ENCODE results near the gene FOXF1. TPM values are rescaled to one million over a fixed set of nuclear protein-coding genes. Genes with fewer than 3 reads are reported as not detected.

Gene FOXF1
- total and polyA plus RNA-seq, 2 donors from 2014 or later = 0.57 to 0.67 TPM

DNA sequence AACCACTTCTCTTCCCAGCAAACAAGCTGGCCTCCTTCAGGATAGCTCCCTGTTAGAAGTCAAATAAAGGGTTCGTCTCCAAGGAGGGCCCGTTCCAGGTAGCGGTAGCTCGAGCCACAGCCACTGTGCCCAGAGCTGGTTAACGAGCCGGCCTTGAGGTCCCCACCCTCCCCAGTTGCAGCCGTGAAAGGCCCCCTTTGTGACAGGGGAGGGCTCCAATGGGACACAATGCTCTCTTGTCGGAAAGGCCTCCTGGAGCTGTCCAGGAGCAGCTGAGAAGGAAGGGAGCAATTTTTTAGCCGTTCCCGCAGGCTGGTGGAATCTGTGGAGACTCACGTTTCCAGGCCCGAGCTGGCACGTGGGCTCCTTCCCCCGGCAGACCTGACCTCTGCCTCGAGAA is 29.9 kb upstream of the FOXF1 start:
- DNase-seq (no peak), FAIRE-seq (no peak)
- H3K4me1 ChIP-seq (ENCODE audit: control insufficient read depth in 2 of 3, insufficient read depth in 2 of 3, low read depth in 1 of 3, low read length in 3 of 3) = no peaks in the 10 kb centered on the region
- TF ChIP-seq, protein P1, sequence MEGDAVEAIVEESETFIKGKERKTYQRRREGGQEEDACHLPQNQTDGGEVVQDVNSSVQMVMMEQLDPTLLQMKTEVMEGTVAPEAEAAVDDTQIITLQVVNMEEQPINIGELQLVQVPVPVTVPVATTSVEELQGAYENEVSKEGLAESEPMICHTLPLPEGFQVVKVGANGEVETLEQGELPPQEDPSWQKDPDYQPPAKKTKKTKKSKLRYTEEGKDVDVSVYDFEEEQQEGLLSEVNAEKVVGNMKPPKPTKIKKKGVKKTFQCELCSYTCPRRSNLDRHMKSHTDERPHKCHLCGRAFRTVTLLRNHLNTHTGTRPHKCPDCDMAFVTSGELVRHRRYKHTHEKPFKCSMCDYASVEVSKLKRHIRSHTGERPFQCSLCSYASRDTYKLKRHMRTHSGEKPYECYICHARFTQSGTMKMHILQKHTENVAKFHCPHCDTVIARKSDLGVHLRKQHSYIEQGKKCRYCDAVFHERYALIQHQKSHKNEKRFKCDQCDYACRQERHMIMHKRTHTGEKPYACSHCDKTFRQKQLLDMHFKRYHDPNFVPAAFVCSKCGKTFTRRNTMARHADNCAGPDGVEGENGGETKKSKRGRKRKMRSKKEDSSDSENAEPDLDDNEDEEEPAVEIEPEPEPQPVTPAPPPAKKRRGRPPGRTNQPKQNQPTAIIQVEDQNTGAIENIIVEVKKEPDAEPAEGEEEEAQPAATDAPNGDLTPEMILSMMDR (IDR thresholded peaks at IDR 0.05; ENCODE audit: borderline replicate concordance, extremely low read depth, insufficient read depth) = no peak
- H3K27ac ChIP-seq (ENCODE audit: low read depth in 2 of 2, low read length in 2 of 2) = no peak overlapping the region
- peaks cover 18% of the 10 kb centered on the region for H3K27me3 ChIP-seq (ENCODE audit: control insufficient read depth, insufficient read depth, low read length)
- intact Hi-C loops (cut with DNase I) = no loop called here
- peaks cover 0 to 8% (median 5%) of the 10 kb centered on the region in 3 donors for H3K9me3 ChIP-seq (ENCODE audit: control insufficient read depth in 2 of 3, insufficient read depth in 1 of 3, low read length in 3 of 3)
- H3K9ac ChIP-seq (ENCODE audit: low read length in 3 of 3) = no peak overlapping the region
- H3K4me3 ChIP-seq (ENCODE audit: low read length in 3 of 3) = no peak overlapping the region
- H3K36me3 ChIP-seq (ENCODE audit: control insufficient read depth in 2 of 3, insufficient read depth in 3 of 3, low read length in 3 of 3) = no peaks in the 10 kb centered on the region

- TF ChIP-seq, protein P1 (IDR thresholded peaks at IDR 0.05; ENCODE audit: borderline replicate concordance, extremely low read depth, insufficient read depth) = no peak
- Histone ChIP-seq H3K36me3 (ENCODE audit: control insufficient read depth in 2 of 3, insufficient read depth in 3 of 3, low read length in 3 of 3) (no peaks in the 10 kb centered on the region), H3K27me3 (ENCODE audit: control insufficient read depth, insufficient read depth, low read length) (peaks cover 18% of the 10 kb centered on the region), H3K4me3 (ENCODE audit: low read length in 3 of 3) (no peak overlapping the region), H3K9ac (ENCODE audit: low read length in 3 of 3) (no peak overlapping the region), H3K9me3 (ENCODE audit: control insufficient read depth in 2 of 3, insufficient read depth in 1 of 3, low read length in 3 of 3) (peaks cover 0 to 8% (median 5%) of the 10 kb centered on the region in 3 donors), H3K27ac (ENCODE audit: low read depth in 2 of 2, low read length in 2 of 2) (no peak overlapping the region), H3K4me1 (ENCODE audit: control insufficient read depth in 2 of 3, insufficient read depth in 2 of 3, low read depth in 1 of 3, low read length in 3 of 3) (no peaks in the 10 kb centered on the region)
- intact Hi-C loops (cut with DNase I) = no loop called here
- FAIRE-seq (no peak), DNase-seq (no peak)
Measured at GRCh38 chr16:86481607-86482006, 28.7 kb upstream of the FOXF1 start.

DNA sequence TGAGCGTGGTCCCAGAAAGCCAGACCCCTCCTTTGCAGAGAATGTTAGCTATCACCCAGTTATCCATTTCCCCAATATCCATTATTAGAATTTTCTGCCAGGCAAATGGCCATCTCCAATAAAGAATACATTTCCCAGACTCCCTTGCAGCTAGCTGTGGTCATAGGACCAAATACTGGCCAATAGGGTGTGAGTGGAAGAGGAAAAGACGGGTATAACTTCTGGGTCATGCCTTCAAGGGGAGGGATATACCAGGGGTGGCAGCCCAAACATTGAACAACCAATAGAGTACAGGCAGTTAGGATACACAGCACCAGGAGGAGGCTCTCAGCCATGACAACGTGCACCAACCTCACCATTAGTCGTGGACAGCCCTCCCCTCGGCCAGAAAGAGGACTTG is 26.1 kb upstream of the FOXF1 start:
- intact Hi-C loops (cut with DNase I) = no loop called here
- no peak for DNase-seq
- no peak overlapping the region for H3K4me3 ChIP-seq (ENCODE audit: low read length in 3 of 3)
- no peaks in the 10 kb centered on the region for H3K4me1 ChIP-seq (ENCODE audit: control insufficient read depth in 2 of 3, insufficient read depth in 2 of 3, low read depth in 1 of 3, low read length in 3 of 3)
- TF ChIP-seq, protein P1 (IDR thresholded peaks at IDR 0.05; ENCODE audit: borderline replicate concordance, extremely low read depth, insufficient read depth) = no peak
- H3K36me3 ChIP-seq (ENCODE audit: control insufficient read depth in 2 of 3, insufficient read depth in 3 of 3, low read length in 3 of 3) = no peaks in the 10 kb centered on the region
- no peak overlapping the region for H3K27ac ChIP-seq (ENCODE audit: low read depth in 2 of 2, low read length in 2 of 2)
- no peak overlapping the region for H3K9ac ChIP-seq (ENCODE audit: low read length in 3 of 3)
- no peak for FAIRE-seq
- H3K27me3 ChIP-seq (ENCODE audit: control insufficient read depth, insufficient read depth, low read length) = peaks cover 18% of the 10 kb centered on the region
- H3K9me3 ChIP-seq (ENCODE audit: control insufficient read depth in 2 of 3, insufficient read depth in 1 of 3, low read length in 3 of 3) = peaks cover 0 to 8% (median 5%) of the 10 kb centered on the region in 3 donors

DNA sequence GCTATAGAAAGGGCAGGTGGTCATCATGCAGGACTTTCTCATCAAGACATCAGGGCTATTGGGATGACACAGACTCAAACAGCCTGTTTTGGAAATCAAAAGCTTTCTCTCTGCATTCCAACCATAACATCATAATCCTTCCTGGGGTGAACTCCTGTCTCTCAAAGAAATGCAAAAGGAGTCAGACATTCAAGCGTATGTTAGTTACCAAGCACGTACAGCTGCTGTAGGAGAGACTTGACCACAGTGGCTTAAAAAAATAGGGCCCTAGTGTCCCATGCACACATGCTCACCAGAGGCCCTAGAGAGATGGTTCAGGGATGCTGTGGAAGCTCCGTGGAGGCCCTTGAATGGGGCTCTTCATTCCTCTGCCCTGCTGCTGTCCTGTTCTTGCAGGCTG is 24.6 kb upstream of the FOXF1 start:
- TF ChIP-seq, protein P1 (IDR thresholded peaks at IDR 0.05; ENCODE audit: borderline replicate concordance, extremely low read depth, insufficient read depth) = no peak
- H3K36me3 ChIP-seq (ENCODE audit: control insufficient read depth in 2 of 3, insufficient read depth in 3 of 3, low read length in 3 of 3) = no peaks in the 10 kb centered on the region
- H3K27me3 ChIP-seq (ENCODE audit: control insufficient read depth, insufficient read depth, low read length) = peaks cover 20% of the 10 kb centered on the region
- H3K4me1 ChIP-seq (ENCODE audit: control insufficient read depth in 2 of 3, insufficient read depth in 2 of 3, low read depth in 1 of 3, low read length in 3 of 3) = no peaks in the 10 kb centered on the region
- no peak overlapping the region for H3K4me3 ChIP-seq (ENCODE audit: low read length in 3 of 3)
- H3K9me3 ChIP-seq (ENCODE audit: control insufficient read depth in 2 of 3, insufficient read depth in 1 of 3, low read length in 3 of 3) = peaks cover 0 to 8% (median 5%) of the 10 kb centered on the region in 3 donors
- FAIRE-seq = no peak
- no peak overlapping the region for H3K9ac ChIP-seq (ENCODE audit: low read length in 3 of 3)
- no peak for DNase-seq
- no peak overlapping the region for H3K27ac ChIP-seq (ENCODE audit: low read depth in 2 of 2, low read length in 2 of 2)
- intact Hi-C loops (cut with DNase I) = no loop called here

All from kidney (tissue), 14 donors.